Skeletal muscle satellite cell (primary cell): ENCODE results near the gene CFAP46.

Source experiments
- H3K27me3 ChIP-seq: 2 replicates; pipeline ENCODE4 v1.7.0; 2013; ENCODE audit warnings: low read length; ENCODE audit not compliant: control insufficient read depth, insufficient read depth
- H3K36me3 ChIP-seq: 2 replicates; pipeline ENCODE4 v1.7.0; 2013; ENCODE audit warnings: mild to moderate bottlenecking, control low read depth, low read length; ENCODE audit not compliant: insufficient read depth
- H3K4me1 ChIP-seq: 2 replicates; pipeline ENCODE4 v1.7.0; 2013; ENCODE audit warnings: low read length; ENCODE audit not compliant: control insufficient read depth, insufficient read depth
- H3K4me2 ChIP-seq: 2 replicates; pipeline ENCODE4 v1.7.0; 2013; ENCODE audit warnings: mild to moderate bottlenecking, low read length
- H3K4me3 ChIP-seq: 2 replicates; pipeline ENCODE4 v1.7.0; 2013; ENCODE audit warnings: low read length
- H3K9ac ChIP-seq: 2 replicates; pipeline ENCODE4 v1.7.0; 2013; ENCODE audit warnings: mild to moderate bottlenecking, low read depth, low read length, moderate library complexity
- H3K9me3 ChIP-seq: replicated peaks from 2 replicates; pipeline ENCODE4 v1.7.0; 2013; ENCODE audit warnings: mild to moderate bottlenecking, control low read depth, low read length

The CFAP46 gene

GRCh38 chr10:132809232-132810140, 132.9 kb downstream of the CFAP46 start:
- H3K27me3 ChIP-seq = peaks cover 3% of the 10 kb centered on the region
- no peaks in the 10 kb centered on the region for H3K36me3 ChIP-seq
- no peak overlapping the region for H3K4me2 ChIP-seq
- H3K4me1 ChIP-seq = no peaks in the 10 kb centered on the region
- H3K9me3 ChIP-seq = no peaks in the 10 kb centered on the region
- H3K9ac ChIP-seq = no peak overlapping the region
- no peak overlapping the region for H3K4me3 ChIP-seq

- Histone ChIP-seq H3K4me1 (no peaks in the 10 kb centered on the region), H3K9ac (no peak overlapping the region), H3K4me3 (no peak overlapping the region), H3K4me2 (no peak overlapping the region), H3K36me3 (no peaks in the 10 kb centered on the region), H3K27me3 (peaks cover 3% of the 10 kb centered on the region), H3K9me3 (no peaks in the 10 kb centered on the region)
Observed at GRCh38 chr10:132808383-132809231, 133.8 kb downstream of the CFAP46 start.

GRCh38 chr10:132807621-132808049, 134.7 kb downstream of the CFAP46 start:
- Histone ChIP-seq H3K9ac (no peak overlapping the region), H3K4me3 (no peak overlapping the region), H3K36me3 (no peaks in the 10 kb centered on the region), H3K4me2 (no peak overlapping the region), H3K4me1 (no peaks in the 10 kb centered on the region), H3K9me3 (no peaks in the 10 kb centered on the region), H3K27me3 (peaks cover 3% of the 10 kb centered on the region)

- H3K4me3 ChIP-seq = no peak overlapping the region
- no peaks in the 10 kb centered on the region for H3K9me3 ChIP-seq
- no peak overlapping the region for H3K9ac ChIP-seq
- no peak overlapping the region for H3K4me2 ChIP-seq
- H3K36me3 ChIP-seq = no peaks in the 10 kb centered on the region
- peaks cover 3% of the 10 kb centered on the region for H3K27me3 ChIP-seq
- no peaks in the 10 kb centered on the region for H3K4me1 ChIP-seq
Observed at GRCh38 chr10:132806561-132807003, 135.8 kb downstream of the CFAP46 start.

DNA sequence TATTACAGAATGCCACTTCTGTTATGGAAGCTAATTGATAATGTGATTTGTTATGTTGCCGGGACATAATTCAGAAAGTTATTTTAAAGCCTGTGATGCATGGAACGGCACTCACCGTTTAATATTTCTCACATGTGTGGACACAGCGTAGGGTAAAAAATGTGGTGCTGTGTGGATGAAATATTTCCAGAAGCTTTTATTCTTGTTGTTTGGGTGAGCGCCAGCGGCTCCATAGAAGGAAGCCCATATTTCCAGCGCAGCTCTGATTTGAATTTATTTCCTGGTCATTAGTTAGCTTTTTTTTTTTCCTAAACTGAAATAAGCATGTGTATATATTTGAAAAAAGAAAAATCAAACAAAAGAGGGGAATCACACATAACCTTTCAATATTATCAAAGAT, 136.3 kb downstream of the CFAP46 start:
- Histone ChIP-seq H3K9me3 (no peaks in the 10 kb centered on the region), H3K36me3 (no peaks in the 10 kb centered on the region), H3K27me3 (peaks cover 3% of the 10 kb centered on the region), H3K4me2 (no peak overlapping the region), H3K4me1 (no peaks in the 10 kb centered on the region), H3K4me3 (no peak overlapping the region), H3K9ac (no peak overlapping the region)

GRCh38 chr10:132805599-132805998, 136.8 kb downstream of the CFAP46 start:
- Histone ChIP-seq H3K9ac (no peak overlapping the region), H3K4me2 (no peak overlapping the region), H3K9me3 (no peaks in the 10 kb centered on the region), H3K4me1 (no peaks in the 10 kb centered on the region), H3K36me3 (no peaks in the 10 kb centered on the region), H3K4me3 (no peak overlapping the region), H3K27me3 (peaks cover 3% of the 10 kb centered on the region)

DNA sequence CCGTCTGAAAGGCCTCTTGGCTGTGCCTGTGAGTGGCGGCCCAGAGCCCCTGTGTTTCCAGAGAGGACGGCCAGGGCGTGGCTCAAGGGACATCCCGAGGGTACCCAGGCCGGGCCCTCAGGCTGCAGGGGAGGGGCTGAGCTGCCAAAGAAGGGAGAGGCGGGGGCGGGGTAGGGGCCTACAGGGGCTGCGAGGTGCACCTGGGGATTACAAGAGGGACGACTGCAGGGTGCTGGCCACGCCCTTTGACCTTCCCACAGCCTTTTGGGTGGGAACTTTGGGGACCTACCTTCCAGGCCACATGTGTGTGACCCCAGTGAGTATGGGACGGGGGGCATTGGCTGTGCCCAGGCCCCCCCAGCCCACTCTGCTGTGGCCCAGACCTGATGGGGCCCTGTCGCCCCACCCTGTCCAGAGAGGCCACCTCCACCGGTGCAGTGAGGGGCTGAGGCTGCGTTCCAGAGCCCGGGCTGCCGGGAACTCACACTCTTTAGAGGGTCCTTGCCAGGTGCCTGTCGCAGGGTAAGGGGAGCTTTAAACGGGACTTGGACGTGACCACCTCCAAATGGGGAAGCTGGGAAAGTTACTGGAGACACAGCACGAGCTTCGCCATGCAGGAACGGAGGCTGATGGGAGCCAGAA, 137.5 kb downstream of the CFAP46 start:
- Histone ChIP-seq H3K27me3 (peaks cover 3% of the 10 kb centered on the region), H3K4me1 (no peaks in the 10 kb centered on the region)

DNA sequence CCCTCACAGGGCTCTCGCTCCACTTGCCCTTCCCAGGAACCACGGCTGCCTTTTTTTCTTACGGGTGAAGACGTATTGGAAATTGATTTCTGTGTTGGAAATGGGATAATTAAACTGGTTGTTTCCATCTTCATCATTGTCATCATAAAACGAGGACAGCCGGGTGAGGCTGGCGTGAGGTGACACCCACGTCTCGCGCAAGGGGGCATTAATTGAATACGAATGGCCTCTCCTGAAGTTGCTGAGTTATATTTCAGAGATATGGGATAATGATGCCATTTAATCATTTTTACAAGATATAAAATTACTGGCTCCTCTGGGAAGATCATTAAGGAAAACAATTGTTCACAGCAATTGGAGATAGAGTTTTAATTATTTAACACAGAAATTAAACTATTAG, 138.1 kb downstream of the CFAP46 start:
- Histone ChIP-seq H3K9ac (no peak overlapping the region), H3K9me3 (no peaks in the 10 kb centered on the region), H3K4me2 (no peak overlapping the region), H3K4me1 (no peaks in the 10 kb centered on the region), H3K27me3 (peaks cover 3% of the 10 kb centered on the region), H3K4me3 (no peak overlapping the region), H3K36me3 (no peaks in the 10 kb centered on the region)

More for the DNA sequence above, 137.5 kb downstream of the CFAP46 start:
- no peak overlapping the region for H3K4me3 ChIP-seq
- no peak overlapping the region for H3K9ac ChIP-seq
- H3K4me2 ChIP-seq = no peak overlapping the region
- H3K9me3 ChIP-seq = no peaks in the 10 kb centered on the region
- H3K36me3 ChIP-seq = no peaks in the 10 kb centered on the region

GRCh38 chr10:132803416-132804210, 138.8 kb downstream of the CFAP46 start:
- Histone ChIP-seq H3K27me3 (peaks cover 3% of the 10 kb centered on the region), H3K4me1 (no peaks in the 10 kb centered on the region), H3K4me3 (no peak overlapping the region), H3K9me3 (no peaks in the 10 kb centered on the region), H3K9ac (no peak overlapping the region), H3K4me2 (no peak overlapping the region), H3K36me3 (no peaks in the 10 kb centered on the region)

DNA sequence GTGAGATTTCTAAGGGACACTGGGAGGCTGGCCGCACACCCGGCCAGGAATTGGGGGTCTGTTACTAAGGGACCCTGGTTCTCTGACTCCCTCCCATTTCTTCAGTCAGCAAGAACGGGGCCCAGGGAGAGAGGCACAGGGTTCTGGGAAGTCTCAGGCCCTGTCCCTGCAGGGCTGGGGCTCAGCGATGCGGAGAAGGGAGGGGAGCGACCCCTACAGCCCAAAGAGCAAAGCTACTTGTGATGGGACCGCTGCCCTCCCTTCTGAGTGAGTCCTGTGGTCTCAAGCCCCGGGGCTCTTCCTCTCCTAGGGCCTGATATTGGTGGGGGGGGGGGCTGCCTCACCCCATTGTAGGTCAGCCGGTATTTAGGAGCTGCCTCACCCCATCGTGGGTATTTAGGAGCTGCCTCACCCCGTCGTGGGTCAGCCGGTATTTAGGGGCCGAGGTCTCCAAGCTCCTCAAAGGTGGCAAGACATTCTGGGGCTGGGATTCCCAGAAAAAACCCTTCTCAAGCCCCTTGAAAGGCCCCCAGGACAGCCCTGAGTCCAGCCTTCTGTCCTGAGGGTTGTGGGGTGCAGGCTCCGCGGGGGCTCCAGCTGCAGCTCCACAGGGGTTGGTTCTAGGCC, 139.6 kb downstream of the CFAP46 start:
- Histone ChIP-seq H3K4me2 (no peak overlapping the region), H3K4me3 (no peak overlapping the region), H3K36me3 (no peaks in the 10 kb centered on the region), H3K27me3 (peaks cover 3% of the 10 kb centered on the region), H3K4me1 (no peaks in the 10 kb centered on the region), H3K9me3 (no peaks in the 10 kb centered on the region), H3K9ac (no peak overlapping the region)
